HepG2 (cell line): ENCODE measurements around the gene NTN3. TPM values are rescaled to one million over a fixed set of nuclear protein-coding genes. Genes with fewer than 3 reads are reported as not detected.

Source experiments
- MTF1 ChIP-seq: sonication (generic); formaldehyde crosslinking; IDR thresholded peaks from 2 replicates; pipeline ENCODE4 v1.5.0; 2020; ENCODE audit warnings: missing genetic modification reagents
- TBP ChIP-seq: sonication (generic); formaldehyde crosslinking; IDR thresholded peaks from 2 replicates; pipeline ENCODE4 v1.5.0; 2020; ENCODE audit warnings: missing genetic modification reagents
- ZKSCAN1 ChIP-seq: fragments of 150-350 bp; IDR thresholded peaks from 2 replicates; pipeline ENCODE4 v1.6.1; 2014; ENCODE audit warnings: low read length
- ZNF615 ChIP-seq: sonication (generic); formaldehyde crosslinking; IDR thresholded peaks from 2 replicates; pipeline ENCODE4 v1.5.0; 2020; ENCODE audit warnings: mild to moderate bottlenecking, missing genetic modification reagents, borderline replicate concordance
- ZNF646 ChIP-seq: sonication (generic); formaldehyde crosslinking; IDR thresholded peaks from 2 replicates; pipeline ENCODE4 v1.9.0; 2021; ENCODE audit warnings: mild to moderate bottlenecking, missing genetic modification reagents
- polyA plus RNA-seq, 8 experiments: library from polyadenylated mRNA; depleted of rRNA in 3 of 8; stranded (reverse) in 7 of 8; unstranded in 1 of 8; fragments of >200 nt; fragmentation: Illumina TruSeq in 4 of 8; extraction: Trizol in 4 of 8; gene quantifications; 2 replicates each; pipeline versions ENCODE4 v1.2.1 to v1.2.3, GENCODE V29; 2011 to 2016; ENCODE audit warnings: low read depth in 4 of 8, missing spikeins in 1 of 8, mixed read lengths in 1 of 8; ENCODE audit not compliant: insufficient read depth in 1 of 8
- total RNA-seq, 5 experiments: library from RNA; depleted of rRNA; stranded (reverse); fragments of >200 nt; fragmentation: Illumina TruSeq; extraction: Trizol; gene quantifications; 2 replicates each; pipeline ENCODE4 v1.2.3, GENCODE V29; 2016; ENCODE audit warnings: low read depth in 1 of 5

The NTN3 gene
- total and polyA plus RNA-seq, 2 of the 13 experiments (the other 11 are each of a cell fraction or from before 2014, with no cell fraction given), result 0.09 to 0.20 TPM

GRCh38 chr16:2466667-2467527 lies 4.2 kb upstream of the NTN3 start (continued):
- TF ChIP-seq ZNF646 (CRISPR knock-in tag), result no peak
- no peak for TF ChIP-seq ZKSCAN1
- no peak for TF ChIP-seq TBP (CRISPR knock-in tag)
- TF ChIP-seq ZNF615 (CRISPR knock-in tag), result no peak
- TF ChIP-seq MTF1, result no peak
